HCT116 (cell line): ENCODE data around the gene NCOA1. TPM values are rescaled to one million over a fixed set of nuclear protein-coding genes. Genes with fewer than 3 reads are reported as not detected.
"Not testable (repeated sequence)": the region's sequence is repeated elsewhere in the genome, so short reads cannot be mapped to it uniquely, and the experiment has no call there.

ENCODE experiments used
- ATAC-seq: fragments of 200-7000 bp; cut with Tn5 transposase; 2 replicates; pipeline ENCODE4 v1.9.1; 2020; ENCODE audit warnings: mild to moderate bottlenecking, moderate library complexity
- BruUV-seq: library from RNA; stranded (reverse); fragments of 400-500 nt; replicated peaks from 2 replicates; lab custom pipeline; 2021; lab: Mats Ljungman, UMichigan
- CTCF ChIA-PET: fragments of 300-600 bp; sonication (Branson Sonifier 250); formaldehyde crosslinking; loops from one replicate; lab custom pipeline; 2021; ENCODE audit warnings: antibody characterized with exemption; lab: Charles Lee
- POLR2A ChIA-PET: fragments of 300-600, 350-600 bp; sonication (Branson Sonifier 250); formaldehyde crosslinking; loops from one replicate; lab custom pipeline; 2021; ENCODE audit warnings: antibody characterized with exemption; lab: Charles Lee
- RAD21 ChIA-PET, 2 experiments: fragments of 300-600 bp; sonication (Branson Sonifier 250); formaldehyde crosslinking; loops; one replicate each; lab custom pipeline; 2023; ENCODE audit warnings: low total read pairs in 2 of 2; ENCODE audit not compliant: uncharacterized antibody in 2 of 2, unreplicated experiment in 2 of 2, low non-redundant PET in 1 of 2; lab: Charles Lee
- DNase-seq: peaks from one replicate; pipeline ENCODE4 v3.0.0-alpha.2; 2010; ENCODE audit warnings: low read depth, low spot score
- H2AFZ ChIP-seq: fragments of 200-600 bp; shearing (Covaris generic), sonication (generic); 2 replicates; pipeline ENCODE4 v1.6.1; 2017; ENCODE audit warnings: low read depth, mixed run types, mixed read lengths, antibody characterized with exemption, low read length; ENCODE audit not compliant: poor library complexity, severe bottlenecking
- H3K27ac ChIP-seq: 2 replicates; pipeline ENCODE4 v1.5.1; 2012; ENCODE audit warnings: low read depth, low read length
- H3K27me3 ChIP-seq: fragments of 200-600 bp; sonication (generic); 2 replicates; pipeline ENCODE4 v1.6.1; 2016; ENCODE audit warnings: mixed run types, low read length, mixed read lengths; ENCODE audit not compliant: insufficient read depth
- H3K36me3 ChIP-seq, 2 experiments: fragments of 200-500 bp in 1 of 2; fragments of 200-600 bp in 1 of 2; sonication (Bioruptor generic) in 1 of 2; sonication (generic) in 1 of 2; 2 replicates each; pipeline versions ENCODE4 v1.5.1 to v1.6.1; 2014 to 2016; ENCODE audit warnings: low read length in 2 of 2, inconsistent platforms in 1 of 2, mixed read lengths in 1 of 2, mixed run types in 1 of 2; ENCODE audit not compliant: insufficient read depth in 2 of 2, control insufficient read depth in 1 of 2
- H3K4me1 ChIP-seq, 2 experiments: fragments of 200-600 bp in 1 of 2; sonication (generic) in 1 of 2; 2 replicates each; pipeline versions ENCODE4 v1.5.1 to v1.6.1; 2012 to 2017; ENCODE audit warnings: low read length in 2 of 2, inconsistent platforms in 1 of 2, mild to moderate bottlenecking in 1 of 2, mixed read lengths in 1 of 2, mixed run types in 1 of 2, moderate library complexity in 1 of 2; ENCODE audit not compliant: insufficient read depth in 2 of 2, control insufficient read depth in 1 of 2
- H3K4me2 ChIP-seq: fragments of 200-600 bp; sonication (generic); 2 replicates; pipeline ENCODE4 v1.6.1; 2017; ENCODE audit warnings: mixed run types, low read length, mixed read lengths
- H3K4me3 ChIP-seq, 2 experiments: fragments of 200-600 bp in 1 of 2; sonication (generic) in 1 of 2; replicated peaks in 1 of 2; 2 replicates each; pipeline ENCODE4 v1.5.1; 2011 to 2016; ENCODE audit warnings: low read length in 2 of 2, control low read depth in 1 of 2, low read depth in 1 of 2, mild to moderate bottlenecking in 1 of 2, mixed read lengths in 1 of 2, mixed run types in 1 of 2
- H3K79me2 ChIP-seq: fragments of 200-600 bp; sonication (generic); 2 replicates; pipeline ENCODE4 v1.6.1; 2017; ENCODE audit warnings: mild to moderate bottlenecking, mixed run types, low read length, moderate library complexity, mixed read lengths; ENCODE audit not compliant: insufficient read depth
- H3K9ac ChIP-seq: fragments of 200-600 bp; sonication (generic); 2 replicates; pipeline ENCODE4 v1.6.1; 2016; ENCODE audit warnings: low read length, mixed read lengths
- H3K9me2 ChIP-seq: fragments of 200-600 bp; sonication (generic), shearing (Covaris generic); 2 replicates; pipeline ENCODE4 v1.6.1; 2017; ENCODE audit warnings: mixed run types, mild to moderate bottlenecking, moderate library complexity; ENCODE audit not compliant: insufficient read depth
- H3K9me3 ChIP-seq, 2 experiments: fragments of 200-500 bp in 1 of 2; fragments of 200-600 bp in 1 of 2; sonication (Bioruptor generic) in 1 of 2; sonication (generic) in 1 of 2; 2 replicates each; pipeline ENCODE4 v1.6.1; 2014 to 2017; ENCODE audit warnings: low read length in 2 of 2, mixed read lengths in 2 of 2, inconsistent platforms in 1 of 2, low read depth in 1 of 2, mild to moderate bottlenecking in 1 of 2, mixed run types in 1 of 2, moderate library complexity in 1 of 2; ENCODE audit not compliant: control insufficient read depth in 1 of 2, insufficient read depth in 1 of 2
- H4K20me1 ChIP-seq: fragments of 200-600 bp; sonication (generic), shearing (Covaris generic); 2 replicates; pipeline ENCODE4 v1.6.1; 2017; ENCODE audit warnings: mixed run types, mild to moderate bottlenecking, moderate library complexity; ENCODE audit not compliant: insufficient read depth
- CBX3 ChIP-seq: IDR thresholded peaks from 2 replicates; pipeline ENCODE4 v1.6.1; 2012; ENCODE audit warnings: low read depth
- CEBPB ChIP-seq: IDR thresholded peaks from 2 replicates; pipeline ENCODE4 v1.6.1; 2012; ENCODE audit warnings: low read depth
- EZH2 ChIP-seq: fragments of 200-600 bp; sonication (generic); IDR thresholded peaks from 2 replicates; pipeline ENCODE4 v1.6.1; 2017; ENCODE audit warnings: antibody characterized with exemption, mixed run types
- EZH2phosphoT487 ChIP-seq: fragments of 200-600 bp; IDR thresholded peaks from 2 replicates; pipeline ENCODE4 v1.6.1; 2018; ENCODE audit warnings: antibody characterized with exemption, borderline replicate concordance
- JUND ChIP-seq: IDR thresholded peaks from 2 replicates; pipeline ENCODE4 v1.6.1; 2012
- POLR2A ChIP-seq: IDR thresholded peaks from 2 replicates; pipeline ENCODE4 v1.7.0; 2011; ENCODE audit warnings: borderline replicate concordance; ENCODE audit not compliant: insufficient read depth, insufficient read length; ENCODE audit errors: extremely low read depth
- SRF ChIP-seq: IDR thresholded peaks from 2 replicates; pipeline ENCODE4 v1.6.1; 2012; ENCODE audit warnings: low read depth
- TCF7L2 ChIP-seq: IDR thresholded peaks from 2 replicates; pipeline ENCODE4 v1.7.0; 2011; ENCODE audit warnings: borderline replicate concordance, inconsistent platforms; ENCODE audit not compliant: insufficient read depth, insufficient read length; ENCODE audit errors: extremely low read depth
- ZNF274 ChIP-seq: fragments of 200-500 bp; sonication (Bioruptor generic); IDR thresholded peaks from 2 replicates; pipeline ENCODE4 v1.6.1; 2014; ENCODE audit warnings: mild to moderate bottlenecking, low read depth, low read length, inconsistent platforms
- intact Hi-C: fragments of 100-400 bp; cut with micrococcal nuclease; formaldehyde crosslinking; loops from 2 replicates; pipeline ENCODE4 v1.10.0; 2022
- total RNA-seq: library from RNA; stranded (reverse); gene quantifications from one replicate; pipeline ENCODE4 v1.2.1, GENCODE V29; 2021; ENCODE audit not compliant: unreplicated experiment

The NCOA1 gene
- total RNA-seq, 1 experiment from 2014 or later, result 10.4 TPM

DNA sequence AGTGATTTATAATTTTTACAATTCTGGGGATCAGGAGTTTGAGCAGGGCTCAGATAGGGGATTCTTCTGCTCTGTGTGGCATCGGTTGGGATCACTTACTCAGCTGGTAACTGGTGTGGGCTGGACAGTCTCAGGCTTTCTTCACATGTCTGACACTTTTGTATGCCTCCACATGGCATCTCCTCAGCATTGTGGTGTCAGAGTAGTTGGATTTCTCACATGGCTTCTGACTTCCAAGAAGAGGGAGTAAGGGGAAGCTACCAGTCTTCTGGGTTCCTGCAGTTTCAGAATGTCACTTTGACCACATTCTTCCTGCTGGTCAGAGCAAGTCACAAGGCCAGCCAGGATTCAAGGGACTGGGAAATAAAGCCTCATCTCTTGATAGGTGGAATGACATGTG, 55.6 kb downstream of the NCOA1 start:
- ATAC-seq (no peak), DNase-seq (no peak)
- H3K9ac ChIP-seq, result no peak overlapping the region
- no peak overlapping the region for H2AFZ ChIP-seq
- ChIA-PET POLR2A (no interaction called here), RAD21 (no interaction called here), CTCF (interaction anchor here (0.6 kb wide), 1 partner anchor 31 kb away, joined by 3 read pairs; no protein-coding TSS in a partner anchor)
- intact Hi-C loops, result no loop called here
- no TSS peak for BruUV-seq
- H3K27me3 ChIP-seq, result no peaks in the 10 kb centered on the region
- TF ChIP-seq TCF7L2 (no peak), CEBPB (no peak), ZNF274 (no peak), EZH2 (no peak), POLR2A (no peak), EZH2phosphoT487 (no peak), JUND (no peak), SRF (no peak)
- no peaks in the 10 kb centered on the region for H3K9me3 ChIP-seq
- no peak overlapping the region for H3K4me3 ChIP-seq
- no peaks in the 10 kb centered on the region for H3K79me2 ChIP-seq
- no peaks in the 10 kb centered on the region for H3K4me1 ChIP-seq
- no peaks in the 10 kb centered on the region for H3K9me2 ChIP-seq
- H3K36me3 ChIP-seq, result no peaks in the 10 kb centered on the region
- H4K20me1 ChIP-seq, result no peaks in the 10 kb centered on the region
- no peak overlapping the region for H3K4me2 ChIP-seq
- no peak overlapping the region for H3K27ac ChIP-seq

DNA sequence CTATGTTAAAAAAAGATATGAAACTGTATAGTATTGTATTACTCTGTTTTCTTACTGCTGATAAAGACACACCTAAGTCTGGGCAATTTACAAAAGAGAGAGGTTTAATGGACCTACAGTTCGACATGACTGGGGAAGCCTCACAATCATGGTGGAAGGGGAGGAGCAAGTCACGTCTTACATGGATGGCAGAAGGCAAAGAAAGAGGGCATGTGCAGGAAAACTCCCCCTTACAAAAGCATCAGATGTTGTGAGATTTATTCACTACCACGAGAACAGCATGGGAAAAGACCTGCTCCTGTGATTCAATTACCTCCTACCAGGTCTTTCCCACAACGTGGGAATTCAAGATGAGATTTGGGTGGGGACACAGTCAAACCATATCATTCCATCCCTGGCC, 57.0 kb downstream of the NCOA1 start:
- BruUV-seq, result no TSS peak
- no peak overlapping the region for H3K9ac ChIP-seq
- no peaks in the 10 kb centered on the region for H3K9me2 ChIP-seq
- no peaks in the 10 kb centered on the region for H3K4me1 ChIP-seq
- H3K27ac ChIP-seq, result no peak overlapping the region
- H2AFZ ChIP-seq, result no peak overlapping the region
- RAD21 ChIA-PET, result no interaction called here
- no peak overlapping the region for H3K4me2 ChIP-seq
- H3K4me3 ChIP-seq, result no peak overlapping the region
- H3K27me3 ChIP-seq, result no peaks in the 10 kb centered on the region
- intact Hi-C loops, result no loop called here
- POLR2A ChIA-PET, result no interaction called here
- ATAC-seq (no peak), DNase-seq (no peak)
- no peaks in the 10 kb centered on the region for H3K79me2 ChIP-seq
- H3K36me3 ChIP-seq, result no peaks in the 10 kb centered on the region
- CTCF ChIA-PET, result no interaction called here
- H4K20me1 ChIP-seq, result no peaks in the 10 kb centered on the region
- no peak for TF ChIP-seq CBX3
- H3K9me3 ChIP-seq, result no peaks in the 10 kb centered on the region

DNA sequence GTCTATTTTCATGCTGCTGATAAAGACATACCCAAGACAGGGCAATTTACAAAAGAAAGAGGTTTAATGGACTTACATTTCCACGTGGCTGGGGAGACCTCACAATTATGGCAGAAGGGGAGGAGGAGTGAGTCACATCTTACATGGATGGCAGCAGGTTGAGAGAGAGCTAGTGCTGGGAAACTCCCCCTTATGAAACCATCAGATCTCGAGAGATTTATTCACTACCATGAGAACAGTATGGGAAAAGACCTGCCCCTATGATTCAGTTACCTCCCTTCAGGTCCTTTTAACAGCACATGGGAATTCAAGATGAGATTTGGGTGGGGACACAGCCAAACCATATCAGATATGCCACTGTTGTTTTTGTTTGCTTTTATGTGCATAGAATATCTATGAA, 59.2 kb downstream of the NCOA1 start:
- ATAC-seq, RAD21 ChIA-PET: not testable (repeated sequence)

More for the DNA sequence above, 59.2 kb downstream of the NCOA1 start:
- H3K9me2 ChIP-seq, BruUV-seq, H3K27me3 ChIP-seq, H4K20me1 ChIP-seq, H3K4me1 ChIP-seq, H3K27ac ChIP-seq, H3K36me3 ChIP-seq, intact Hi-C loops, H3K79me2 ChIP-seq, H2AFZ ChIP-seq, H3K4me3 ChIP-seq, H3K4me2 ChIP-seq, POLR2A ChIA-PET, H3K9me3 ChIP-seq, H3K9ac ChIP-seq, DNase-seq: not testable (repeated sequence)
- CTCF ChIA-PET, result interaction anchor here (0.6 kb wide), 1 partner anchor 22 kb away, joined by 3 read pairs; no protein-coding TSS in a partner anchor
